HG03571 (cell line): ENCODE results near the gene MBTD1.
"Not testable (repeated sequence)": the region's sequence is repeated elsewhere in the genome, so short reads cannot be mapped to it uniquely, and the experiment has no call there.

Experiments used
- ATAC-seq: cut with Tn5 transposase; IDR thresholded peaks from one replicate; pipeline ENCODE4 v1.9.1; 2021; ENCODE audit not compliant: unreplicated experiment

Gene MBTD1

DNA sequence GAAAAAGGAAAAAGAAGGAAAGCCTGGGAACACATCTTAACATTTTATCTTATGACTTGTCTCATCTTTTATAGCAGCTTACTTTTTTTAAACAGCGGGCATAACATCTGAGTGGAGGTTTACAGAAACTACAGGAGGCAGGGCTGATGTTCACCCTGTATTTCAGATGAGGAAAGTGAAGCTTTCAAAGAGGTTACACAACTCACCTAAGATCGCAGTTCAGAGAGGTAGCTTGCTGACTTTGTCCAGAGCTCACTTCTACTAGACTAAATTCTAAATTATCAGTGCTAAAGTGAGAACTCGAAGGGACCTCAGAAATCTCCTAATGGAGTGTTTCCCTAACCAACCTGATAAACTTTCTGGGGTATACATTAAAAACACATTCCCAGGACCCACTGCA lies 3.7 kb downstream of the MBTD1 start:
- ATAC-seq = no peak

DNA sequence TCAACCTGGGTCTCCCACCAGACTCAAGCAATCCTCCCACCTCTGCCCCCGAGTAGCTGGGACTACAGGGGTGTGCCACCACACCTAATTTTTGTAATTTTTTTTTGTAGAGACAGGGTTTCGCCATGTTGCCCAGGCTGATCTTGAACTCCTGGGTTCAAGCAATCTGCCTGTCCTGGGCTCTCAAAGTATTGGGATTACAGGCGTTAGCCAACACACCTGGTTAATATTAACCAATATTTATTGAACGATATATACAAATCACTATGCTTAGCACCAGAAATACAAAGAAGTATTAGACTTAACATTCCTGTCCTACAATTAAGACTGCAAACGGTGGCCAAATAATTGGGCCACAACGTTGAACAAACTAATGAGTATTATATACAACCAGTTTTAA lies 4.2 kb downstream of the MBTD1 start:
- no peak for ATAC-seq

DNA sequence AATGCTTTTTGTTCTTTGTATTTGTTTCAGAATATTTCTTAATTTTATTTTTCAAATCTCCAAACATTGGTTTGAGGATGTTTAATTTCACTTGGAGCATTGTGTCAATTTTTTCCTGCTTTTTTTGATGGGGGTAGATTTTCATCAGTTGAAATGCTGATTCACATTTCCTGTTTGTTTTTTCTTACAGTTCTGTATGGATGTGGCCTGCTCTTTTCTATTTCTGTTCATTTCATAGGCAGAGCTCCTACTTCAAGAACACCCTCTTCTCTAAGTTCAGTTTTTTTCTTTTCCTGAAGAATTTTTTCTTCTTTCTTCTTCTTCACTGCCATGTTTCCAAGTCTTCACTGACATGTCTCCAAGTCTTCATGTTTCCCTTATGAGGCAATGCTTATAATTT lies 8.8 kb downstream of the MBTD1 start:
- no peak for ATAC-seq

DNA sequence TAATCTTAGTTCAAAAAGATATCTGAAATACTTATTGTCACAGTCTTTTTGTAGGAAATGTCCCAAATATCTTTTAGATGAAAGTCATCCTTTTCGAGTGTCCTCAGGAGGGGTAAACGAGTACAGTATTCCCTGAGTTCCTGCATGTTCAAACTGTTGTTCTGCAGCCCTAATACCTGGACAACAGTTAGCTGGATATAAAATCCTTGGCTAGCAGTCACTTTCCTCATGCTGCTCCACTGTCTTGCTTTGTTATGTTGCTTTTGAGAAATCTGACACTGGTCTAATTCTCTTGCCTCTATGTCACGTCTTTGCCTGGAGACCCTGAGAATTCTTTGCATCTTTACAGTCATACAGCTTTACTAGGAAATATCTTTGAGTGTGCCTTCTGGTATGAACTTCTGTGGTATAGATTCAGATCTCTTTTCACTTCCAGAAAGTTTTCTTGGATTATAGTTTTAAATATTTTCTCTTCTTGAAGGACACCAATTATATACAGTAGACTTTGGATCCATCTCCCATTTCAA lies 9.5 kb downstream of the MBTD1 start:
- ATAC-seq = no peak

DNA sequence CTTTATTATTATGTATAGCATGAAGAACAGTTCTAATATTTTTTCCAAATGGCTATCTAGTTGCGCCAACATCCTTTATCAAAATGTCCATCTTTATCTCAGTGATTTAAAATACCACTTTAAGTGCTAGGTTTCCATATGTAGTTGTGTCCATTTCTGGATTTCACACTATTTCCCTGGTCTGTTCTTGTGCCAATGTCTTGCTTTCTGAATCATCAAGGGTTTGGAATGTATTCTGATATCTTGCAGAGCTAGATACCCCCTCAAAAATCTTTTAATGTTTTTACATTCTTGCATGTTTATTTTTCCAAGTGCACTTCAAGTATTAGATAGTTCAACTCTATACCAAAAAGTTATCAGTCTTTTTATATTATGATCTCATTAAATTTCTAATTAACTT lies 14.3 kb downstream of the MBTD1 start:
- no peak for ATAC-seq

DNA sequence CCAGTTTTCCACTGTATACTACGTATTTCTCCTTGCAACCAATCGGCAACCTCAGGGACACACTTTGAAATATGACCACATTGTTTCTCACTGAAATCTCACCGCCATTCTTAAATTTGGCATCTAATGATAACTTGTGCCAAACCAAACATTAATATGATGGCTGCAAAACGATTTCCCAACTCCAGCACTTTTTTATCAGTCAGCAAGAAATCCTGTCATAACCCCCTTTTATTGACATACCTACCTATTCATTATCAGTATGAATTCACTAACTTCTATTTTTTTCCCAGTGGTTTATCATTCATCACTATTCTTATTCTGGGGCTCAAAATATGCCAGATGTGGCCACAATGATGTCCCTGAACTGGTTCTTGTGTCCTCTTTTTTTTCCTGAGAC lies 15.8 kb downstream of the MBTD1 start:
- no peak for ATAC-seq

DNA sequence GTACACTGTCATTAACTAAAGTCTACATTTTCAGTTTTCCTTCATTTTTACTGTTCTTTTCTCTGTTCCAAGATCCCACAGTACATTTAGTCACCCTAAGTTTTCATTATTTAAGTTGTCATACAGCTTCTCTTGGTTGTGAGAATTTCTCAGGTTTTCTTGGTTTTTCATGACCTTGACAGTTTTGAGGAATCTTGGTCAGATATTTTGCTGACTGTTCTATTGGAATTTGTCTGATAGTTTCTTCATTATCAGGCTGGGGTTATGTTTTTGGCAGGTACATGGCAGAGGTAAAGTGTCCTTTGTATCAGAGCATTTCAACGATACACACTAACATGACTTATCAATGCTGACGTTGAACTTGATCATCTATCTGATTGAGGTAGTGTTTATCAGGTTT lies 19.6 kb downstream of the MBTD1 start:
- no peak for ATAC-seq

DNA sequence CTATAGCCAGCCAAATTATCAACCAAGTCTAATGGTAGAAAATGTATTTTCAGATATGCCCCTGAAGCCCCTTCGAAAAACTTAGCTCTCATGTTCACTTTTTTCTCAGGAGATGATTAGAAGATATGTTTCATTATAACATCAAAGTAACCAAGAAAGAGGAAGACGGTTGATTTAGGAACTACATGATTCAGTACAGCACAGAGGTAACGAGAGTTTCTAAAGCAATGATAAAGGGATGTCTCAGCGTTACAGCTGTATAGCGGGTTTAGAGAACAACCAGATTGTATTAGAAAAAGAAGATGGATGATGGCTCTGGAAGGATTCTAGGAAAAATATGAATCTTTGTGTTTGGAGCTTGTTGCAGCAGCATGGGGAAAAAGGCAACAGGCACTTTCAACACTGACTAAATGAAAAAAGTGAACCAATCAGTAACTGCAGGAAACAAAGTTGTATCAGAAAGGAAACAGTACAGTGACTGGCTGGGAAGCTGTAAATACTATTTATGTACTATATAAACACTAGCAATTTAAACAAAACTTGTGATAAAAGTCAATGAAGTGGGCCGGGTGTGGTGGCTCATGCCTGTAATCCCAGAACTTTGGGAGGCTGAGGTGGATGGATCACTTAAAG lies 21.5 kb downstream of the MBTD1 start:
- ATAC-seq = peak; percentile 82

DNA sequence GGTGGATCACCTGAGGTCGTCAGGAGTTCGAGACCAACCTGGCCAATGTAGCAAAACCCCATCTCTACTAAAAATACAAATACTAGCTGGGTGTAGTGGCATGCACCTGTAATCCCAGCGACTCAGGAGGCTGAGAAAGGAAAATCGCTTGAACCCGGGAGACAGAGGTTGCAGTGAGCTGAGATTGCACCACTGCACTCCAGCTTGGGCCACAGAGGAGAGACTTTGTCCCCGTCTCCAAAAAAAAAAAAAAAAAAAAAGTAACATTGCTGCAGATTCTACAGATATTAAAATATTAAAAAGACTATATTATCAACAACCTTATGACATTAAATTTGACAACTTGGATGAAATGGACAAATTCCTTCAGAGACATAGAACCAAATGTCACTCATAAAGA lies 25.7 kb downstream of the MBTD1 start:
- no peak for ATAC-seq

DNA sequence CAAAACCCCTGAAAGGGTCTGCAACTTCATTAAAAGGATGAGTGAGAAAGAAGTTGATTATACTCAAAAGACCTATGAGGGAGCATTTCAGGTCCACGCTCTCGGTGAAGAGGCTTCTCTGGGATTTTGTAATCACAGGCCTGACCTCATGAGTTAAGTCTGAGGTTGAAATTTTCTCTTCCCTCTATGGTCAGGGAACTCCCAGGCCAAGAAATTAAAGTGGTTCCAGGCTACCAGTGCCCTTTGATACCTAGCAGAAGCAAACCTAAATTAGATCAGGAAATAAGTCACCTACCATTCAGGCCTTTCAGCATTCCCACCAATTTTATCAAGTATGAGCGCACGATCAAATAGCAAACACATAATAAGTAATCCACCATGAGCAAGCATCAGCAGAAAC lies 27.9 kb downstream of the MBTD1 start:
- no peak for ATAC-seq

DNA sequence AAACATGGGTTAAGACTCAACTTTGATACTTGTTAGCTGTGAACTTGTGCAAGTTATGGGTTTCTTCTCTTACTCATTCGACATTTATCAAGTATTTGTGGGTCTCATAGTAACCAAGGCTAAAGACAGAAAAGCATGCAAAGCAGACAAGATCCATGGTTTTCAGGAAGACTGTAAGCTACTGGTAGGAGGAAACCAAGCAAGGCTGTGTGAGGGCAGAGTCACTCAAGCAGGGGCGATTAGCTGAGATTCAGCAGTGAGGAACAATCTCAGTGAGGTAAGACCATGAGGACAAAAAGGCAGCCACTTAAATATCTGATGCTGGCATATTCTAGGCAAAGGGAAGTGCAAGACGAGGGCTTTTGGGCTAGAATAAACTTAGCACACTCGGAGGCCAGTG lies 29.5 kb downstream of the MBTD1 start:
- ATAC-seq = no peak

DNA sequence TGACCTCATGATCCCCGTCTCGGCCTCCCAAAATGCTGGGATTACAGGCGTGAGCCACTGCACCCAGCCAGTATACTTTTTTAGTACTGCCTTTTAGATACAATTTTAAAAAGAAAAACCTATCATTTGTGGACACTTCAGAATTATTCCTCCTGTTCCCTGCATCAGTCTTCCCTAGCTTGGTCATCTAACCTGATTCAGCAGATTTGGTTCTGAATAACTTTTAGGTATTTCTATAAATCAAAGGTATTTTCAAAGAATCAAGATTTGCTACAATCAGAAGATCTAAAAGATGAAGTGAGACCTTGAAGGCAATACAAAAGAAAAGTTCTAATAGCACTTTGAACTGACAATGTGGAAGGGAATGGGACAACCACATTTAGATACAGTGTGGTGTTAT lies 30.0 kb downstream of the MBTD1 start:
- ATAC-seq = no peak

DNA sequence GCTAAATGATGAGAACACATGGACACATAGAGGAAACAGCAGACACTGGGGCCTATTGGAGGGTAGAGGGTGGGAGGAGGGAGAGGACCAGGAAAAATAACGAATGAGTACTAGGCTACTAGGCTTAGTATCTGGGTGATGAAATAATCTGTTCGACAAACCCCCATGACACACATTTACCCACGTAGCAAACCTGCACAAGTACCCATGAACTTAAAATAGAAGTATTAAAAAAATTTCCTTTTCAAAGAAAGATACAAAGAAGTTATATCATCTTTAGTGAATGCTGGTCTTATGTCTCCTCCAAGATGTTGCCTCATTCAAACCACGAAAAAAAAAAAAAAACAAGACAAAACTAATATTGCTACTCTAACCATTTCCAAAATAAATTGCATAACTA lies 31.7 kb downstream of the MBTD1 start:
- ATAC-seq = no peak

DNA sequence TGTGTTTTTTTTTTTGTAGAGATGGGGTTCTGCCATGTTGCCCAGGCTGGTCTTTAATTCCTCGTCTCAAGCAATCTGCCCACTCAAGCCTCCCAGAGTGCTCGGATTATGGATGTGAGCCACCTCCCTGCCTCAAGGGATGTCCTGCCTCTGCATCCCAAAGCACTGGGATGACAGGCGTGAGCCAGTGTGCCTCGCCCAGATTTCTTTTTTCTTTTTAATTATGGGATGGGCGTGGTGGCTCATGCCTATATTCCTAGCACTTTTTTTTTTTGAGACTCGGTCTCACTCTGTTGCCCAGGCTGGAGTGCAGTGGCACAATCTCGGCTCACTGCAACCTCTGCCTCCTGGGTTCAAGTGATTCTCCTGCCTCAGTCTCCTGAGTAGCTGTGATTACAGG lies 34.3 kb downstream of the MBTD1 start:
- ATAC-seq = not testable (repeated sequence)

DNA sequence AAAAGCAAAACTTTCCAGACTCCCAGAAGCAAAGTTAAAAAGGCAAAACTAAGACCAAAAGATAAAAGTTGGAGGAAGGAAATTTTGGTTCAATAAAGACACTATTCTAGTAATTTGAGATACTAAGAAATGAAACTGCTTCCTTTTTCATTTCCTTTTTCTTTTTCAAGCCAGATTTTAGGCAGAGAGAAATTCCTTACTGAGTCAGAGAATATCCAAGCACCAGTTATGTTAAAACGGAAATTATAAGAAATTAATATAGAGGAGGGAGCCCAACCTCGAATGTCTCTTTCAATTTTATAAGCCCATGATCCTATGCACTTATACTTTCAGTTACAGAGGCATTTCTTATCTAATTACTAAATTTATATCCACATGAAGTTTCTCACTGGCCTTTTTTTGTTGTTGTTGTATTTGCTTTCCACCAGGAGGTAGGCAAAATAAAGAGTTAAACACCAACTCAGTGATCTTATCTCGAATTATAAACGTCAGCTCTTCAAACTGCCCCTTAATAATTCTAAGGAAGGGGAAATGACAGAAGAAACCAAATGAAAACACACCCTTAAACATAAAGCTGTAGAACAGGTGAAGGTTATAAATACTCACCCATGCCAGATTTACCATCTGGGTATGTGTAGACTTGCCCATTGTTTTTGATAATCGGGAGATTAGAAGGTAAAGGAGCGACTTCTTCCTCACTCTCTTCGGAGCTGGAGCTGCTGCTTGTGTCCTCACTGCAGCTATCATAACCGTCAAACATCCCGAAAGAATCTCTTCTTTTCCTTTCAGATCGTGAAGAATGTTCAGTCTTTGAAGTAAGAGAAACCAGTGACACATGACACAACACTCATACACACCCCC lies 35.2 kb downstream of the MBTD1 start:
- ATAC-seq = no peak

DNA sequence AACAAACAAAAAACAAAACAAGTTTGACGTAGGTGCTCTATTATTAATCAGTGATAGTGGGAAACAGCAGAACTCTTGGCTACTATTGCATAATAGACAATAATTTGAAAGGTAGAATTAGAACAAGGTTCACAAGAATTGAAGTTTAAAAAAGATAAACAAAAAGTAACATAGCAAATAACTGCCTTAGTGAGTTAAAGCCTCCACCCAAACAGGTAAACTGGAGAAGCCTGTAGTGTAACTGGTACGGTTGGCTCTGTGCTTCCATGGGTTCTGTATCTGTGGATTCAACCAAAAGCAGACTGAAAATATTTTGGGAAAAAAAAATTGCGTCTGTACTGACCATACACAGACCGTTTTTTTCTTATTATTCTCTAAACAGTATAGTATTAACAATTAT lies 38.5 kb downstream of the MBTD1 start:
- no peak for ATAC-seq

DNA sequence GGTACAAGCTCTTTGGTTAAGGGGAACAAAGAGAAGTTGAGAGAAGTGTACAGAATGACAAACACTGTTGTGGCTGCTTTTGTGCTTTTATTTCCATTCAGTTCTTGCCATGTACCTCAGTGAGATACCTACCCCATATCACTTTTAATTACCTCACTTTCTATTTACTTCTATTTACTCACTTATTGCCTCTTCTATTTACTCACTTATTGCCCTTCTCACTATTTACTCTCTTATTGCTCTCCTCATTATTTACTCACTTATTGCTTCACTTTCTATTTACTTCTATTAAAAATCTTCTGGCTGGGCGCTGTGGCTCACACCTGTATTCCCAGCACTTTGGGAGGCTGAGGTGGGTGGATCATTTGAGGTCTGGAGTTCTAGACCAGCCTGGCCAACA lies 41.9 kb downstream of the MBTD1 start:
- ATAC-seq = no peak

DNA sequence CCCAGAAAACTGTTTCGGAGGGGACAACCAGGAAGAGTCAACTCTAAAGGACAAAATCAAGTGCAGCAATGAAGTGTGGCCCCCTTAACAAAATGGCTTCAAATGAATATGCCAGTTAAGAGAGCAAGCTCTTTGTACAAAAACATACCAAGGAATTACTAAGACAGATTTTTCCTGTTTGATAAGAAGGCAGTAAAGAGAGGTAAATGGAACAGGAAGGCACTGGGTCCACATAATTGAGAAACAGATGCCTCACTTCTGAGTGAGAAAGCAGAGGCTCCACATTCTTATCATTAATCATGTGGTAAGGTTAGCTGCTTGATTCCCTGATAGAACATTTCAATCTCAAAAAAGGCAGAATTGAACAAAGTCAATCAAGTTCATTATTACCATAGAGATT lies 44.9 kb downstream of the MBTD1 start:
- ATAC-seq = no peak

DNA sequence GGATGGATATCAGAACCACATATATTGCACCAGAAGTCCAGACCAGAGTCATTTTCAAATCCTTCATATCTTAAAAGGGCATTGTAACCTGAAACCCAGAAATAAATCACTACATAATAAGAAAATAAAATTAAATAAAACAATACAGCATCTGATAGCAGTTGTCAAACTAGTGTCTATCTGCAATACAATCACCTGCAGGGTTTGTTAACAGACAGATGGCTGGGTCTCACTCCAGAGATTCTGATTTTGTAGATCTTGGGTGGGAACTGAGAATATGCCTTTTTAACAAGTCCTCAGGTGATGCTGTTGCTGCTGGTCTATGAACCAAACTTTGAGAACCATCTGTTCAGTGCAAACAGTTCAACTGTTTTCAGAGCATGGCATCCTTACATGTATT lies 56.0 kb downstream of the MBTD1 start:
- ATAC-seq = no peak

DNA sequence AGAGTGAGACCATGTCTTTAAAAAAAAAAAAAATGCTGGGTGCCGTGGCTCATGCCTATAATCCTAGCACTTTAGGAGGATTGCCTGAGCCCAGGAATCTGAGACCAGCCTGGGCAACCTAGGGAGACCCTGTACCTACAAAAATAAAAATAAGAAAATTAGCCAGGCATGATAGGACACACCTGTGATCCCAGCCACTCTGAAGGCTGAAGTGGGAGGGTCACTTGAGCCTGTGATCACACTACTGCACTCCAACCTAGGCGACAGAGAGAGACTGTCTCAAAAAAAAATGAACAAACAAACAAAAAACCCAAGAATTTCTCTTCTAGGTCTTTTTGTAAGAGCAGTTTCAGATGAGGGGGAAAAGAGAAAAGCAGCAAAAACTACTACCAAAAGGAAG lies 59.0 kb downstream of the MBTD1 start:
- ATAC-seq = no peak

DNA sequence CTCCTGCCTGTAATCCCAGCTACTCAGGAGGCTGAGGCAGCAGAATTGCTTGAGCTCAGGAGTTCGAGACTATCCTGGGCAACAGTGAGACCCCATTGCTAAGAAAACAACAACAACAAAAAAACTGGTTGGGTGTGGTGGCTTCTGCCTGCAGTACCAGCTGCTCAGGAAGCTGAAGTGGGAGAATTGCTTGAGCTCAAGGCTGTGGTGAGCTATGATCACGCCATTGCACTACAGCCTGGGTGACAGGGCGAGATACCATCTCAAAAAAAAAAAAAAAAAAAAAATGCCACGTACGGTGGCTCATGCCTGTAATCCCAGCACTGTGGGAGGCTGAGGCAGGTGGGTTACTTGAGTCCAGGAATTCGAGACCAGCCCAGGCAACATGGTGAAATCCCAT lies 59.6 kb downstream of the MBTD1 start:
- no peak for ATAC-seq

DNA sequence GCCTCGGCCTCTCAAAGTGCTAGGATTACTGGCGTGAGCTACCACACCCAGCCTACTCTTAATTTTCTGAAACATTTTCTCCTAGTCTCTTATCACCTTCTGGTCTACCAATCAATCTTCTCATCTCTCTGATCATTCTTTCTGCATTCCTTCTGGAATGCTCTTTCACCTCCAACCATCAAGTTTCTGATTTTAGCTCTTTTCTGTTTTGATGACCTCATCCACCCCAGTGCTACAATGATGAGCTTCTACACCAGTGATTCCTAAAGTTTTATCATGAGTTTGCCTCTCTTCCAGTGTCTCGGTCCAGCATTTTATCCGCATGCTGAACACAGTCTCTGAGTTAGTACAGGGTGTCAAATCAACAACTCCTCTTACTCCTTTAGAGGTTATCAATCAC lies 62.1 kb downstream of the MBTD1 start:
- ATAC-seq = no peak

DNA sequence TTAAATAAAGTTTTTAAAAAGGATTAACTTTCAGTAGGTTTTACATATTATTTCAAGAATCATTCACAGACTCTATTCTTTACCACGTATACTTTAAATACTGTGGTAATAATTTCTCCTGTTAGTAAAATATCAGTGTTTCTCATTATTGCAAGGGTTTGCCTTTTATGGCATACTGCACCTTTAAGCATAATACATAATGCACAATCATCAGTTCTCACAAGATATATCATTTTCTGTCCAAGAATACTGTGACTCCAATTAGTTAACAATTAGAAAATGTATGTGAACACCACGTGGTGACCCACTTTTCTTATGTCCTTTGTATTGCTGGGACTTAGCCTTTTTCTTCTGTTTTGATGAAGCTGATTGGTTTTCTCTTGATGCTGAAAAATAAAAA lies 68.0 kb downstream of the MBTD1 start:
- ATAC-seq = no peak
